Activated CD8-positive, alpha-beta T cell treated with anti-CD3 and anti-CD28 coated beads, Interleukin-2, amount 10 ng/mL, durations not matched to agents 7 days and 5 days (primary cell): ENCODE measurements around the gene AGTRAP. TPM values are rescaled to one million over a fixed set of nuclear protein-coding genes. Genes with fewer than 3 reads are reported as not detected.

Experiments
- ATAC-seq: fragments of 150-1000 bp; cut with Tn5 transposase; one replicate; pipeline ENCODE4 v1.10.0; 2021; ENCODE audit warnings: moderate library complexity
- CTCF ChIA-PET: fragments of 350-600 bp; sonication (Branson Sonifier 250); formaldehyde crosslinking; loops from one replicate; lab custom pipeline; 2021; ENCODE audit warnings: antibody characterized with exemption; lab: Charles Lee
- POLR2A ChIA-PET: fragments of 350-600 bp; sonication (Branson Sonifier 250); formaldehyde crosslinking; loops from one replicate; lab custom pipeline; 2021; ENCODE audit warnings: antibody characterized with exemption; lab: Charles Lee
- DNase-seq: peaks from one replicate; pipeline ENCODE4 v3.0.0-alpha.2; 2020
- H3K27ac Mint-ChIP-seq: one replicate; pipeline ENCODE4 v1.8.0; 2021; ENCODE audit warnings: mild to moderate bottlenecking, mixed read lengths
- H3K27me3 Mint-ChIP-seq: one replicate; pipeline ENCODE4 v1.8.0; 2021; ENCODE audit warnings: low read depth, mixed read lengths
- H3K36me3 Mint-ChIP-seq: one replicate; pipeline ENCODE4 v1.8.0; 2021; ENCODE audit warnings: low read depth, mixed read lengths
- H3K4me1 Mint-ChIP-seq: one replicate; pipeline ENCODE4 v1.8.0; 2021; ENCODE audit warnings: low read depth, mixed read lengths
- H3K4me3 Mint-ChIP-seq: one replicate; pipeline ENCODE4 v1.8.0; 2021; ENCODE audit warnings: mild to moderate bottlenecking, mixed read lengths
- H3K9me3 Mint-ChIP-seq: one replicate; pipeline ENCODE4 v1.8.0; 2022; ENCODE audit warnings: mixed read lengths; ENCODE audit not compliant: insufficient read depth
- total RNA-seq, 2 experiments: library from RNA; stranded (reverse); gene quantifications; one replicate each; pipeline ENCODE4 v1.2.3, GENCODE V29; 2021

AGTRAP gene
- total RNA-seq, 2 experiments from 2014 or later: 82.5 to 84.2 TPM

DNA sequence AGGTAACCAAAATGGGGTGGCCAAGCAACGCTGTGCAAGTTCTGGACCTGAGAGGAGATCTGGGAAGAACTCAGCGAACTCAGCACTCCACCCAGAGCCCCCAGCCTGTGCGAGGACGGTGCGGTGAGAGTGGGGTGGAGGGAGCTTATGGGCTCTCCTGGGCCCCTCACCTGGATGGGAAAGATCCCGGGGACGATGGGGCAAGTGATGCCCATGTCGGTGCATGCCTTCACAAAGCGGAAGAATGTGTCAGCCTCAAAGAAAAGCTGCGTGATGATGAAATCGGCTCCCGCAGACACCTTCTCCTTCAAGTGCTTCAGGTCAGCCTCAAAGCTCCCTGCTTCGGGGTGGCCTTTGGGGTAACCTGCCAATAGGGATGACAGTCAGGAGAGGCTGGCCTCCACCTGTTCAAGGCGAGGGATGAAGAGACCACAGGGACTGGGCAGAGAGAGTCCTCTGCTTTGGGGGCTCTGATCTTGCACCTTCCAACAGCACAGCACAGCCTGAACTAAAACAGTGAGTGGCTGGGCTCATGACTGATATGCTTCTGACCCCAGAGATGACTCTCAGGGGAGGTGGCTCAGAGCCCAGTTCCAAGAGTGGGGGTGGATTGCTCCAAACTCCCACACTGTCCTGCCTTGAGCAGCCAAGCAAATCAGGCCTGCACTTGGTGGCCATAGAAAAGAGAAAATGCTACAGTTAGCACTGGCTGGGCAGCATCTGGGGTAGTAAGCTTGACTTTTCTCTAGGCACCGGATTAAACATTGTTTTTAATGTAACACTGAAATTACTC, 60.3 kb downstream of the AGTRAP start:
- Mint-ChIP-seq H3K4me3 (no peak overlapping the region), H3K27me3 (no peaks in the 10 kb centered on the region), H3K9me3 (no peaks in the 10 kb centered on the region), H3K4me1 (no peaks in the 10 kb centered on the region), H3K27ac (no peak overlapping the region), H3K36me3 (peaks cover 42% of the 10 kb centered on the region)
- ATAC-seq (no peak), DNase-seq (no peak)
- ChIA-PET POLR2A (interaction anchor here (2.6 kb wide), 1 partner anchor 112 kb away, joined by 9 read pairs; no protein-coding TSS in a partner anchor), CTCF (no interaction called here)

DNA sequence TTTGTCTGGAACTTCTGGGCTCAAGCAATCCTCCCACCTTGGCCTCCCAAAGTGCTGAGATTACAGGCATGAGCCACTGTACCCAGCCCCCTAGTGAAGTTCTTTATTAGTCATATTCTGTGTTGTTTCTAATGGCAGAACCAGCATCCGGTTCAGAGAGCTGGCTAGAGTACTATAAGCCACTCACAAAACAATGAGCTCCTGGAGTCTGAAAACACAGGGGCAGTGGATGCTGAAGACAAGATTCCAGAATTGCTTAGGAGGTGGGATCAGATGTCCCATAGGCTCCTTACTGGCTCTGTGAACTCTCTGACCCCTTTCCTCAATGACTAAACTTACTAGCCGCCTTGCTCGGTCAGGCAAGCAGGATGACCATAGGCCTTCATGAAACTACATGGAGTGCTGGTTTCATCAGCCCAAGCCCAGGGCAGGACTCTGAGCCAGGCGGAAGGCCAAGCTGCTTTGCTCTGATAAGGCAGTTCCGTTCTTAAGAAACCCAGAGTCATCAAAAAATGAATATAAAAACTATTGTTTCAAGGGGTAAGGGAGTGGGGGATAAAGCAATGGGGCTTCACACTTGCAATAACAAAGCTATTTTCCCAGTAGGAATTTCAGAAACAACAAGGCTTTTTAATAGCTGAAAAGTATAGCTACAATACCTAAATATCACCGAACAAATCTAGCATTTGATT, 61.7 kb downstream of the AGTRAP start:
- no peak overlapping the region for H3K4me3 Mint-ChIP-seq
- peaks cover 10% of the 10 kb centered on the region for H3K4me1 Mint-ChIP-seq
- H3K36me3 Mint-ChIP-seq: peaks cover 44% of the 10 kb centered on the region
- H3K27me3 Mint-ChIP-seq: no peaks in the 10 kb centered on the region
- DNase-seq (no peak), ATAC-seq (no peak)
- no peak overlapping the region for H3K27ac Mint-ChIP-seq
- POLR2A ChIA-PET: interaction anchor here (0.8 to 2.6 kb wide), 3 partner anchors 22 to 112 kb away, joined by 3 to 9 read pairs (median 5); no protein-coding TSS in a partner anchor
- no peaks in the 10 kb centered on the region for H3K9me3 Mint-ChIP-seq
- CTCF ChIA-PET: interaction anchor here (1.2 kb wide), 1 partner anchor 11 kb away, joined by 3 read pairs; no protein-coding TSS in a partner anchor

DNA sequence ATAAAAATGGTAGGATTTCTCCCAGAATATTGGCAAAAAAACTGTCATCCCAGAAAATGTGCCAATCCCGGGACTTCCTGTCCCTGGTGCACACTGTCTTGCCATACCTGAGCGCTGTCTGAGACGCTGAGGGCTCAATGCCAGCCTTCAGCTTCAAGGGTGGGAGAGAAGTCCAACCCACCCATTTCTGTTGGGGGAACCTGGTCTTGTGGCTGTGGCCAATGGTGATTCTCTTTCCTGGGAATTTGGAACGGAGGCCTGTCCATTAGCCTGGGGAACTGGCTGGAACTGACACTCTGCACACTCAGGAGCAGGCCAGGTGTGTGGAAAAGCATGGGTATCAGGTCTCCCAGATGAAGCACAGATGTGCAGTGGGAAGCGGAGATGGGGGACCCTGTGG, 63.2 kb downstream of the AGTRAP start:
- ATAC-seq: no peak
- Mint-ChIP-seq H3K36me3 (peaks cover 50% of the 10 kb centered on the region), H3K9me3 (no peaks in the 10 kb centered on the region), H3K27ac (no peak overlapping the region), H3K4me1 (peaks cover 23% of the 10 kb centered on the region), H3K4me3 (no peak overlapping the region), H3K27me3 (no peaks in the 10 kb centered on the region)
- no peak for DNase-seq
- POLR2A ChIA-PET: no interaction called here
- CTCF ChIA-PET: no interaction called here

DNA sequence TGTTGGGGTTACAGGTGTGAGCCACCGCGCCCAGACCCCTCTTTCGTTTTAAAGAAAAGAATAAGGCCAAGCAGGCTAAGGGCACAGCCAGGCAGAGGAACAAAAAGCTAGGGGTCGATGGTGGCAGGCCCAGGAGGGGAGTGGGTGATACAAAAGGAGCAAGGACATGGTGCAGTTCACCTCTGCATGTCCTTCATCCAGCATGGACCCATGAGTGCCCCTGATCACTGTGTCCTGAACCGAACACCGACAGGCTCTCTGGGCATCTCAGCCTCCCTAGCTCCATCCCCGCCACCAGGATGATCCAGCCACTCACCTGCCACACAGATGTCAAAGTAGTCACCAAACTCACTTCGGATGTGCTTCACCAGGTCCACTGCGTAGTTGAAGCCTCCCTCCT, 64.0 kb downstream of the AGTRAP start:
- ATAC-seq: no peak
- no peaks in the 10 kb centered on the region for H3K27me3 Mint-ChIP-seq
- no peak overlapping the region for H3K4me3 Mint-ChIP-seq
- peaks cover 31% of the 10 kb centered on the region for H3K4me1 Mint-ChIP-seq
- DNase-seq: no peak
- peaks cover 43% of the 10 kb centered on the region for H3K36me3 Mint-ChIP-seq
- ChIA-PET POLR2A (no interaction called here), CTCF (no interaction called here)
- no peaks in the 10 kb centered on the region for H3K9me3 Mint-ChIP-seq
- H3K27ac Mint-ChIP-seq: no peak overlapping the region

DNA sequence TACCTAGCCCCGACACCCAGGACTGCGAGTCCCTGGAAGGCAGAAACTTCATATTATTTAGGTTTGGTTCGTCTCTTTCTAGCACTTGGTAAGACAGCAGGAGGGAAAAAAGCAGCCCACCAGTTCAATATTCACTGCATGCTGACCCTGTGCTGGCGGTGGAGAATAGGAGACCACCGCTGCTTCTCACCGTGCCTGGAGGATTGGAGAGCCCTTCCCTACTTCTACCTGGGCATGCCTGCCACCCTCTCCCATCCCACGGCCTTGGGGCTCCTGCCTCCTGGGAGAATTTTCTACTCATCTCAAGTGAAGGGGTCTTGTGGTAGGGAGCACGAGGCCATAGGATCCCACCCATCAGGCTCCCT, 64.4 kb downstream of the AGTRAP start:
- no peak overlapping the region for H3K4me3 Mint-ChIP-seq
- no peaks in the 10 kb centered on the region for H3K27me3 Mint-ChIP-seq
- H3K9me3 Mint-ChIP-seq: no peaks in the 10 kb centered on the region
- peaks cover 40% of the 10 kb centered on the region for H3K36me3 Mint-ChIP-seq
- DNase-seq (no peak), ATAC-seq (no peak)
- CTCF ChIA-PET: no interaction called here
- peaks cover 34% of the 10 kb centered on the region for H3K4me1 Mint-ChIP-seq
- H3K27ac Mint-ChIP-seq: no peak overlapping the region
- POLR2A ChIA-PET: no interaction called here

Other genes starting within 250 kb of the AGTRAP start
- 1 to 10 TPM; 5.6 to 6.0 TPM for gene FBXO2, start 81.7 kb upstream of the AGTRAP start, total RNA-seq
- gene FBXO44, start 81.3 kb upstream of the AGTRAP start, total RNA-seq: 10 to 100 TPM; 39.7 to 42.3 TPM
- gene FBXO6, start 71.9 kb upstream of the AGTRAP start, total RNA-seq: 10 to 100 TPM; 61.6 to 62.2 TPM
- 100 to 1,000 TPM; 127 to 129 TPM for gene MAD2L2, start 55.0 kb upstream of the AGTRAP start, total RNA-seq
- 1 to 10 TPM; 7.1 to 7.7 TPM for gene DRAXIN, start 44.4 kb upstream of the AGTRAP start, total RNA-seq
- not detected for gene C1orf167, start 26.1 kb downstream of the AGTRAP start, total RNA-seq
- gene MTHFR, start 69.8 kb downstream of the AGTRAP start, total RNA-seq: 10 to 100 TPM; 32.4 to 34.6 TPM
- gene CLCN6, start 70.1 kb downstream of the AGTRAP start, total RNA-seq: 10 to 100 TPM; 19.7 to 20.9 TPM
- not detected for gene NPPA, start 111.6 kb downstream of the AGTRAP start, total RNA-seq
- gene NPPB, start 122.8 kb downstream of the AGTRAP start, total RNA-seq: not detected
- gene KIAA2013, start 190.3 kb downstream of the AGTRAP start, total RNA-seq: 10 to 100 TPM; 37.4 to 39.7 TPM
- gene PLOD1, start 198.6 kb downstream of the AGTRAP start, total RNA-seq: 10 to 100 TPM; 25.0 to 26.1 TPM
- 10 to 100 TPM; 55.1 to 60.4 TPM for gene MFN2, start 244.3 kb downstream of the AGTRAP start, total RNA-seq